Adrenal gland (tissue), 5 donors: Measurements from ENCODE around the gene HMSD.

ENCODE experiments used
- POLR2A ChIP-seq, 2 donors: fragments of 450-650 bp; IDR thresholded peaks; one replicate each; pipeline ENCODE4 v1.6.1; 2017; ENCODE audit warnings: antibody characterized with exemption in 2 of 2, mild to moderate bottlenecking in 2 of 2, moderate library complexity in 1 of 2
- TF ChIP-seq, protein P1 (sequence below), 6 experiments: fragments of 450-650 bp in 4 of 6; fragments of 200-600 bp in 2 of 6; sonication (generic) in 1 of 6; IDR thresholded peaks; 1 replicate in 5 of 6; 2 replicates in 1 of 6; pipeline versions ENCODE4 v1.5.1 to v1.8.0; 2016 to 2021; ENCODE audit warnings: antibody characterized with exemption in 6 of 6, mild to moderate bottlenecking in 2 of 6, moderate library complexity in 1 of 6
- donor health status: DM: no; HTN: no; CAD: no.

DNA sequence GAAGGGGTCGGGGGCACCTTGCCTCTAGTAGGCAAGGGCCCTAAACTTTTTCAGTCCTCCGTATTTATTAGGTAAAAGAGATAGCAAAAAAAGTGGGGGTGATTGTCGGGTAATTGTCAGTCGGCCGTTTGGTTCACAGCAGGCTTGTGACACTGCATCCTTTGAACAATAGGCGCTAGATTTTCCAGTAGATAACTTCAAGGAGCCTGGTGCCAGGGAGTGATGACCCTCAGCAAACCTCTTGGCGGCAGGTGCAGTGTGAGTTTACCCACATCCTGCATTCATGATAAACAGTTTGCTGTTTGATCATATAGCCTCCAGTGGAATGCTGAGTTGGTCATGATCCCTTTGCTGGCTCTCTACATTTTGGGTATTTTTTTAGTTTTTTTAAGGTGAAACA is 43.6 kb downstream of the HMSD start:
- TF ChIP-seq, protein P1, sequence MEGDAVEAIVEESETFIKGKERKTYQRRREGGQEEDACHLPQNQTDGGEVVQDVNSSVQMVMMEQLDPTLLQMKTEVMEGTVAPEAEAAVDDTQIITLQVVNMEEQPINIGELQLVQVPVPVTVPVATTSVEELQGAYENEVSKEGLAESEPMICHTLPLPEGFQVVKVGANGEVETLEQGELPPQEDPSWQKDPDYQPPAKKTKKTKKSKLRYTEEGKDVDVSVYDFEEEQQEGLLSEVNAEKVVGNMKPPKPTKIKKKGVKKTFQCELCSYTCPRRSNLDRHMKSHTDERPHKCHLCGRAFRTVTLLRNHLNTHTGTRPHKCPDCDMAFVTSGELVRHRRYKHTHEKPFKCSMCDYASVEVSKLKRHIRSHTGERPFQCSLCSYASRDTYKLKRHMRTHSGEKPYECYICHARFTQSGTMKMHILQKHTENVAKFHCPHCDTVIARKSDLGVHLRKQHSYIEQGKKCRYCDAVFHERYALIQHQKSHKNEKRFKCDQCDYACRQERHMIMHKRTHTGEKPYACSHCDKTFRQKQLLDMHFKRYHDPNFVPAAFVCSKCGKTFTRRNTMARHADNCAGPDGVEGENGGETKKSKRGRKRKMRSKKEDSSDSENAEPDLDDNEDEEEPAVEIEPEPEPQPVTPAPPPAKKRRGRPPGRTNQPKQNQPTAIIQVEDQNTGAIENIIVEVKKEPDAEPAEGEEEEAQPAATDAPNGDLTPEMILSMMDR (IDR thresholded peaks at IDR 0.05): no peak
- no peak for TF ChIP-seq POLR2A (IDR thresholded peaks at IDR 0.05)
